BJ (cell line): ENCODE results near the gene LPCAT1. TPM values are rescaled to one million over a fixed set of nuclear protein-coding genes. Genes with fewer than 3 reads are reported as not detected.

Experiments used
- CTCF ChIA-PET: fragments of 350-600 bp; formaldehyde crosslinking; extraction: SDS; loops from one replicate; lab custom pipeline; 2021; ENCODE audit warnings: antibody characterized with exemption, inconsistent platforms; lab: Yijun Ruan, JAX
- POLR2A ChIA-PET: fragments of 300-600 bp; sonication (Branson Sonifier 250); formaldehyde crosslinking; extraction: SDS; loops from one replicate; lab custom pipeline; 2021; ENCODE audit warnings: antibody characterized with exemption; lab: Charles Lee
- DNase-seq: peaks from one replicate; pipeline ENCODE4 v3.0.0-alpha.2; 2011; ENCODE audit warnings: low read depth
- H3K27me3 ChIP-seq: 2 replicates; pipeline ENCODE4 v1.6.0; 2011; ENCODE audit warnings: low read length; ENCODE audit not compliant: control insufficient read depth, insufficient read depth
- H3K36me3 ChIP-seq: 2 replicates; pipeline ENCODE4 v1.5.1; 2011; ENCODE audit warnings: low read length; ENCODE audit not compliant: control insufficient read depth, insufficient read depth
- H3K4me3 ChIP-seq: 2 replicates; pipeline ENCODE4 v1.5.1; 2011; ENCODE audit warnings: low read depth, mild to moderate bottlenecking, control low read depth, low read length
- polyA plus RNA-seq: library from polyadenylated mRNA; depleted of rRNA; stranded (reverse); fragments of >200 nt; gene quantifications from 2 replicates; pipeline ENCODE4 v1.2.3, GENCODE V29; 2011
- TF ChIP-seq, protein P1 (sequence below): IDR thresholded peaks from 2 replicates; pipeline ENCODE4 v1.5.1; 2011; ENCODE audit warnings: low read depth, mild to moderate bottlenecking, control low read depth, inconsistent platforms, low read length, moderate library complexity; ENCODE audit not compliant: insufficient read depth

LPCAT1 gene
- polyA plus RNA-seq, 1 experiment: 14.3 TPM

DNA sequence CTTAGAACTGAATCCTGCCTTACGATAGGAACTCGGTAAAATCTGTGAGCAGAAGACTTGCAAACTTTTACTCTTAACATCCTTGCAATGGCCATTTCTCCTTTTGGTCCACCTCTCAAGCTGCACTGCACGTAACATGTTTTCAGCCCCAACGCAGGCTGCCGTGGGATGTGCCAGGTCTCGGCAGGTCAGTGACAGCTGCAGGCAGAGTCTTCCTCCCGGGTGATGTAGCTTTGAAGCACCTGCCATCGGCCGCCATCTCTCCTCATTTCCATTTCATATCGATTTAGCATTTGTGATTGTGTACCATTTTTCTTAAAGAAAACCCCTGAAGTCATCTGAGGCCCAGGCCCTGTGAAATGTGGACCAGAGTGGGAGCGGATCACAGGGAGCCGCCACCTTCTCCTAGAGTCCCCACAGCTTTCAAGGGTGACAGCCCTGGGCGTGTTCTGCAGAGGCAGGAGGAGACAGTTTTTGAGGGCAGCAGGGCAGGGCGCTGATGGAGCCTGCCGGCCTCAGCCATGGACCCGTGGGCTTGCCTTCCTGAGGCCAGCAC, 25.8 kb upstream of the LPCAT1 start:
- Histone ChIP-seq H3K36me3 (no peaks in the 10 kb centered on the region), H3K4me3 (no peak overlapping the region), H3K27me3 (peaks cover 10% of the 10 kb centered on the region)
- DNase-seq: no peak
- POLR2A ChIA-PET: no interaction called here
- CTCF ChIA-PET: interaction anchor here (1.0 kb wide), 1 partner anchor 10 kb away, joined by 3 read pairs; no protein-coding TSS in a partner anchor
- TF ChIP-seq, protein P1, sequence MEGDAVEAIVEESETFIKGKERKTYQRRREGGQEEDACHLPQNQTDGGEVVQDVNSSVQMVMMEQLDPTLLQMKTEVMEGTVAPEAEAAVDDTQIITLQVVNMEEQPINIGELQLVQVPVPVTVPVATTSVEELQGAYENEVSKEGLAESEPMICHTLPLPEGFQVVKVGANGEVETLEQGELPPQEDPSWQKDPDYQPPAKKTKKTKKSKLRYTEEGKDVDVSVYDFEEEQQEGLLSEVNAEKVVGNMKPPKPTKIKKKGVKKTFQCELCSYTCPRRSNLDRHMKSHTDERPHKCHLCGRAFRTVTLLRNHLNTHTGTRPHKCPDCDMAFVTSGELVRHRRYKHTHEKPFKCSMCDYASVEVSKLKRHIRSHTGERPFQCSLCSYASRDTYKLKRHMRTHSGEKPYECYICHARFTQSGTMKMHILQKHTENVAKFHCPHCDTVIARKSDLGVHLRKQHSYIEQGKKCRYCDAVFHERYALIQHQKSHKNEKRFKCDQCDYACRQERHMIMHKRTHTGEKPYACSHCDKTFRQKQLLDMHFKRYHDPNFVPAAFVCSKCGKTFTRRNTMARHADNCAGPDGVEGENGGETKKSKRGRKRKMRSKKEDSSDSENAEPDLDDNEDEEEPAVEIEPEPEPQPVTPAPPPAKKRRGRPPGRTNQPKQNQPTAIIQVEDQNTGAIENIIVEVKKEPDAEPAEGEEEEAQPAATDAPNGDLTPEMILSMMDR: no peak

- Histone ChIP-seq H3K36me3 (no peaks in the 10 kb centered on the region), H3K4me3 (no peak overlapping the region), H3K27me3 (peaks cover 6% of the 10 kb centered on the region)
- TF ChIP-seq, protein P1: no peak
- POLR2A ChIA-PET: no interaction called here
- CTCF ChIA-PET: interaction anchor here (1.0 kb wide), 1 partner anchor 10 kb away, joined by 3 read pairs; no protein-coding TSS in a partner anchor
- no peak for DNase-seq
These were observed 25.1 kb upstream of the LPCAT1 start for GRCh38 chr5:1548702-1549474.

- no peak for DNase-seq
- POLR2A ChIA-PET: no interaction called here
- CTCF ChIA-PET: no interaction called here
These were observed 23.9 kb upstream of the LPCAT1 start for GRCh38 chr5:1547655-1548054.

DNA sequence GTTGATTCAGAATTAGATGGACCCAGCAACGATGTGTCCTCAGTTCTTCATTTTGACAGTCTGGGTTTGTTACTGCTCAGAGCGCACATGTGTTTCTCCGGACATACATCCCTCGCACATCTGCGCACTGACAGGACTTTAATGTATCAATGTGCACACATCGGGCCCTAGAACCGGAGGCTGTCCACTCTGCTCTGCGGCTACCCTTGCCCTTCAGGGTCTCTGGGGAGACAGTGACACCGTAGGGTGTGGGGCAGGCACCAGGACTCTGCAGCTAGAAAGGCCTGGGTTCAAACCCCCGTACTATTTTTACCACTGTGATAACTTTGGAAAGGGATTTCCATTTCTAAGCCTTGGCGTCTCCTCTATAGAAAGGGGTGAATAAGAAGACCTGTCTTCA, 23.5 kb upstream of the LPCAT1 start:
- TF ChIP-seq, protein P1: no peak
- CTCF ChIA-PET: interaction anchor here (0.9 kb wide), 1 partner anchor 8 kb away, joined by 3 read pairs; no protein-coding TSS in a partner anchor
- DNase-seq: no peak
- H3K36me3 ChIP-seq: no peaks in the 10 kb centered on the region
- H3K27me3 ChIP-seq: peaks cover 3% of the 10 kb centered on the region
- H3K4me3 ChIP-seq: no peak overlapping the region
- POLR2A ChIA-PET: no interaction called here

More at GRCh38 chr5:1547655-1548054, 23.9 kb upstream of the LPCAT1 start:
- Histone ChIP-seq H3K36me3 (no peaks in the 10 kb centered on the region), H3K4me3 (no peak overlapping the region), H3K27me3 (peaks cover 3% of the 10 kb centered on the region)
- TF ChIP-seq, protein P1: no peak

DNA sequence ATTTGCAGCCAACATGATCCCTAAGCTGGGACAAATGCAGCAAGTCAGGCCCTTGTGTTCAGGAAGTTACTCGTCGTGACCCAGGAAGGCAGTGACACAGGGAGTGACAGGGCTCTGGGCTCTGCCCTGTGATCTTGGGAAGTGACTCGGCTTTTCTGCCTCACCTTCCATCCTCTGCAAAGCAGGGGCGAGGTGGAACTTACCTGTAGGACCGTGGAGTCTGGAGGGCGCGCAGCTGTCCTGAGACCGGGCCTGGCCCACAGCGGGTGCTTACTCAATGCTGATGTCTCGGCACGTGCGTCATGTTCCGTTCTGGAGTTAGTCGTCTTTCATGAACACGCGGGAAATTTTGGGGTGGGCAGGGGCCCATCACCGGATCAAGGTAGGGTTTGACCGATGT, 22.8 kb upstream of the LPCAT1 start:
- ChIA-PET POLR2A (no interaction called here), CTCF (interaction anchor here (0.9 kb wide), 1 partner anchor 9 kb away, joined by 3 read pairs; no protein-coding TSS in a partner anchor)
- DNase-seq: no peak
- H3K27me3 ChIP-seq: peaks cover 3% of the 10 kb centered on the region
- TF ChIP-seq, protein P1: no peak
- H3K4me3 ChIP-seq: no peak overlapping the region
- H3K36me3 ChIP-seq: no peaks in the 10 kb centered on the region
